Stimulated activated CD4-positive, alpha-beta T cell treated with anti-CD3 and anti-CD28 coated beads, Interleukin-1b, Interleukin-23, amount 100 ng/mL, for 48 hours (primary cell): Measurements from ENCODE around the gene PPRC1.

Experiments
- DNase-seq: peaks from one replicate; pipeline ENCODE4 v3.0.0-alpha.2; 2020

PPRC1 gene

GRCh38 chr10:102191956-102192355 lies 59.1 kb downstream of the PPRC1 start:
- no peak for DNase-seq

DNA sequence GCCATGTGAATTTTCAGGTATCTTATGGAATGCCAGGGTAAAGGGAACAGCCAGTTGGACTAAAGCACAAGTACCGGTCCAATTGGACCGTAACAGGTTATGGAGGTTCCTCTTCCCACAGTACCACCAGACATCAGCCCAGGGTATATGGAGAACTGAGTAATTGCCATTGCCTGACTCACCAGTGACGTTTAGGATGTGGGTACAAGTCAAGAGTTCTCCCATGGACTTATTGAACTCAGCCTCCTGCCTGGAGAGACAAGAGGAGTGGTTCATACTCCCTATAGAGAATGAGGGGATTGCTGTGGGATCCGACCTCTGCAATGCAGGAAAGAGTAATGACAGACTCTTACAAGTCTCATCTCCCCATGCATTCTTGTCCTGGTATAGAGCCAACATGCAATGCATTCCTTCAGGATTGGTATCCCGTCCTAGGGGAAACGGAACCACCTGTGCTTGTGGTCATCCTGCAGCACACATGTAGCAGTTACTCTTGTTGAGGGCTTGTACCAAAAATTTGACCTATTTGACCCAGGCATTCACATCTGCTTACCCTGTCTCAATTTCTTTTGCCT lies 62.5 kb downstream of the PPRC1 start:
- no peak for DNase-seq

GRCh38 chr10:102196893-102197292 lies 64.1 kb downstream of the PPRC1 start:
- DNase-seq: peak; percentile 47

GRCh38 chr10:102198027-102198426 lies 65.2 kb downstream of the PPRC1 start:
- DNase-seq: no peak
